22Rv1 (cell line): ENCODE results near the gene GNB1.

Experiments
- CTCF ChIP-seq: fragments of 450-650 bp; IDR thresholded peaks from 2 replicates; pipeline ENCODE4 v1.5.1; 2017; ENCODE audit warnings: mild to moderate bottlenecking
- ZFX ChIP-seq: fragments of 450-650 bp; IDR thresholded peaks from 2 replicates; pipeline ENCODE4 v1.6.1; 2017; ENCODE audit warnings: antibody characterized with exemption, borderline replicate concordance

- no peak for TF ChIP-seq CTCF
- TF ChIP-seq ZFX = no peak
These were observed 132.7 kb downstream of the GNB1 start for GRCh38 chr1:1758059-1758621.
